ENCODE measurements around the gene ATXN1.

- no peak for TF ChIP-seq FOXM1 (IDR thresholded peaks at IDR 0.05; ENCODE audit: borderline replicate concordance)
- no peak for TF ChIP-seq SUZ12 (IDR thresholded peaks at IDR 0.05)
- no peak for TF ChIP-seq BHLHE40 (IDR thresholded peaks at IDR 0.05; ENCODE audit: borderline replicate concordance)
Measured at GRCh38 chr6:16446273-16446672, 315.0 kb downstream of the ATXN1 start.

Data from HEK293T (cell line).